GM10248 (cell line): ENCODE results near the gene ASB4.

Experiments used
- CTCF ChIA-PET: fragments of 300-600 bp; sonication (Branson Sonifier 250); formaldehyde crosslinking; extraction: SDS; loops from one replicate; lab custom pipeline; 2021; ENCODE audit warnings: antibody characterized with exemption; lab: Yijun Ruan, JAX
- POLR2A ChIA-PET: fragments of 350-650 bp; sonication (Branson Sonifier 250); formaldehyde crosslinking; extraction: SDS; loops from one replicate; lab custom pipeline; 2020; ENCODE audit warnings: antibody characterized with exemption; lab: Yijun Ruan, JAX
- DNase-seq: peaks from one replicate; pipeline ENCODE4 v3.0.0; 2012; ENCODE audit errors: extremely low spot score
- TF ChIP-seq, protein P1 (sequence below): IDR thresholded peaks from 2 replicates; pipeline ENCODE4 v1.5.1; 2012; ENCODE audit warnings: mild to moderate bottlenecking, low read depth; ENCODE audit errors: extremely low read depth, missing control alignments, control extremely low read depth

The ASB4 gene

DNA sequence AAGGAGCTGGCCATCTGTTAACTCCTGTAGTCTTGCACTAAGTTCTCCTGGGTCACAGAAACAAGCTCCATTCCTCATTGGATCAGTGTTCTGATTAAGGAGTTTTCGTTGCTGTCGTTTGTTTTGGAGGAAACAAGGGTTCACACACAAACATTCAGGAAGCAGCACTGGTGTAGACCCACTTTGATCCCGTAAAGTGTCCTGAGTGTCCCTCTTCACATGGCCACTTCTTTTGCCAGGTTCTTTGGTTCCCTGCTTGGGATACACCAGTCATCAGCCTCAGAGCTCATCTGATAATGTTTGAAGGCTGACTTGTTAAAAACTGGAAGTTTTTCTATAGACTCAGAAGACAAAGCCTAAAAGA lies 99.7 kb downstream of the ASB4 start:
- POLR2A ChIA-PET: no interaction called here
- TF ChIP-seq, protein P1, sequence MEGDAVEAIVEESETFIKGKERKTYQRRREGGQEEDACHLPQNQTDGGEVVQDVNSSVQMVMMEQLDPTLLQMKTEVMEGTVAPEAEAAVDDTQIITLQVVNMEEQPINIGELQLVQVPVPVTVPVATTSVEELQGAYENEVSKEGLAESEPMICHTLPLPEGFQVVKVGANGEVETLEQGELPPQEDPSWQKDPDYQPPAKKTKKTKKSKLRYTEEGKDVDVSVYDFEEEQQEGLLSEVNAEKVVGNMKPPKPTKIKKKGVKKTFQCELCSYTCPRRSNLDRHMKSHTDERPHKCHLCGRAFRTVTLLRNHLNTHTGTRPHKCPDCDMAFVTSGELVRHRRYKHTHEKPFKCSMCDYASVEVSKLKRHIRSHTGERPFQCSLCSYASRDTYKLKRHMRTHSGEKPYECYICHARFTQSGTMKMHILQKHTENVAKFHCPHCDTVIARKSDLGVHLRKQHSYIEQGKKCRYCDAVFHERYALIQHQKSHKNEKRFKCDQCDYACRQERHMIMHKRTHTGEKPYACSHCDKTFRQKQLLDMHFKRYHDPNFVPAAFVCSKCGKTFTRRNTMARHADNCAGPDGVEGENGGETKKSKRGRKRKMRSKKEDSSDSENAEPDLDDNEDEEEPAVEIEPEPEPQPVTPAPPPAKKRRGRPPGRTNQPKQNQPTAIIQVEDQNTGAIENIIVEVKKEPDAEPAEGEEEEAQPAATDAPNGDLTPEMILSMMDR: no peak
- CTCF ChIA-PET: interaction anchor here (1.1 kb wide), 1 partner anchor 73 kb away, joined by 4 read pairs; no protein-coding TSS in a partner anchor
- DNase-seq: no peak

DNA sequence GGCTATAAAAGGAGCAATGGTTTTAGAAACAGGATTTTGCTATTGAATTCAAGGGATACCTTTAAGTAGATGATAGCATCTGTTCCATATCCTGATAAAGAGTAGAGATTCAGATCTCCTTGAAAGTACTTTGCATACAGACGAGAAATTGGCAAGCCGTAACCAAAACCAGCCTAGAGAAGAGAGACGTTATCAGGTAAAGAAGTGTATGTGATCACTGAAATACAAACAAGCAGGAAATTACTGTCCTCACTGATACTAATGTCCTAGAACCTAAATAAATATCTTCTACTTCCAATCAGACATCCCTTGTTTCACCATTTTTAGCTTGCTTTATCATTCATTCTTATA lies 101.2 kb downstream of the ASB4 start:
- ChIA-PET POLR2A (no interaction called here), CTCF (no interaction called here)
- DNase-seq: no peak
- TF ChIP-seq, protein P1: no peak

DNA sequence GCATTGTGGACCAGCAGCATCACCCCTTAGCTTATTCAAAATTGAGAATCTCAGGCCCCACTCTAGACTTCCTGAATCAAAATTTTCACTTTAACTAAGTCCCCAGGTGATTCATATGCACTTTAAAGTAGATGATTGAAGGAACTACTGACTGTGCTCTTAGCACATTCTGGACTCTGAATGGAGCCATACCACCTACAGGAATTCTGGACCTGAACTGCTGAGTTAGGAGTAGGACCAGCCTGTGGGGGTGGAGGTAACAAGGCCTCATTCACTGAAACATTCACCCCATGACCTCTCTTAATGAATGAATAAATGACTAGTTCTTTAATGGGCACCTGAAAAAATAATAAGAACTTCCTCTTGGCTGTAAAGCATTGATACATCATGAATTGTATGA lies 103.3 kb downstream of the ASB4 start:
- CTCF ChIA-PET: no interaction called here
- TF ChIP-seq, protein P1: no peak
- POLR2A ChIA-PET: no interaction called here
- no peak for DNase-seq

DNA sequence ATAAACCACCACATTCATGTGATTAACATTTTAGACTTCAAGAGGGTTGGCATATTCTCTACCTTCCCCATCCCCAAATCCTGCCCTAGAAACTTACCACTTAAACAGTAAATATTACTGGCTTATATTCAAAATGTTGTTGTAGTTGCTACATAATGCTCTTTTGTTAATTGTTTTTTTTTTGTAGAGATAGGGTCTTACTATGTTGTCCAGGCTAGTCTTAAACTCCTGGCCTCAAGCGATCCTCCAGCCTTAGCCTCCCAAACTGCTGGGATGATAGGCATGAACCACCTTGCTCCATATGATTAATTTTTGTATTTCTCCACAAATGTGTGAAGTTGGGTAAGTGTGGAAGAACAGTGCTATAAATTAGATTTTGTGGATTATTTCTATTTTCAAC lies 104.0 kb downstream of the ASB4 start:
- ChIA-PET POLR2A (no interaction called here), CTCF (no interaction called here)
- TF ChIP-seq, protein P1: no peak
- no peak for DNase-seq
